LNCAP (cell line): ENCODE measurements around the gene SURF1.

Source experiments
- TF ChIP-seq, protein P1 (sequence below): fragments of 450-650 bp; IDR thresholded peaks from 2 replicates; pipeline ENCODE4 v1.5.1; 2017; ENCODE audit warnings: mild to moderate bottlenecking

SURF1 gene

DNA sequence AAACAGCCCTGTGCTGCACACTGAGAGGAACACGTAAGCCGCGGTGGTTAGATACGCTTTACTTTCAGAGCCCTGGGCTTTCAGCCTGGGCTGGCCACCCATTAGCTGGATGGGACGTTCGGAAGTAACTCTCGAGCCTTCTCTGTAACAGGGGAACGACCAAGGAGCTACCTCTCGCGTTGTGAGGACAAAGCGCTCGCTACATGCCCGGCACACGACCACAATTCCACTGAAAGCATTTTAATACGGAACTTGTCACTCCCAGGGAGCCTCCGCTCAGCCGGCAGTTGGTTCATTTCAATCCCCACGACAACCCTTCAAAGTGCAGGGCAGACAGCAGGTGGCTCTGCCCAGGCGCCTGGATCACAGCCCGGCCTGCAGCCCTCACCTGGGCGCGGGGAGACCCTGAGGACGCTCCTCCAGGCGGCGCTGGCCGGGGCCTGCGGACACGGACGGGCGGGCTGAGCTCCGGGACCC lies 368 bp downstream of the SURF1 start:
- TF ChIP-seq, protein P1, sequence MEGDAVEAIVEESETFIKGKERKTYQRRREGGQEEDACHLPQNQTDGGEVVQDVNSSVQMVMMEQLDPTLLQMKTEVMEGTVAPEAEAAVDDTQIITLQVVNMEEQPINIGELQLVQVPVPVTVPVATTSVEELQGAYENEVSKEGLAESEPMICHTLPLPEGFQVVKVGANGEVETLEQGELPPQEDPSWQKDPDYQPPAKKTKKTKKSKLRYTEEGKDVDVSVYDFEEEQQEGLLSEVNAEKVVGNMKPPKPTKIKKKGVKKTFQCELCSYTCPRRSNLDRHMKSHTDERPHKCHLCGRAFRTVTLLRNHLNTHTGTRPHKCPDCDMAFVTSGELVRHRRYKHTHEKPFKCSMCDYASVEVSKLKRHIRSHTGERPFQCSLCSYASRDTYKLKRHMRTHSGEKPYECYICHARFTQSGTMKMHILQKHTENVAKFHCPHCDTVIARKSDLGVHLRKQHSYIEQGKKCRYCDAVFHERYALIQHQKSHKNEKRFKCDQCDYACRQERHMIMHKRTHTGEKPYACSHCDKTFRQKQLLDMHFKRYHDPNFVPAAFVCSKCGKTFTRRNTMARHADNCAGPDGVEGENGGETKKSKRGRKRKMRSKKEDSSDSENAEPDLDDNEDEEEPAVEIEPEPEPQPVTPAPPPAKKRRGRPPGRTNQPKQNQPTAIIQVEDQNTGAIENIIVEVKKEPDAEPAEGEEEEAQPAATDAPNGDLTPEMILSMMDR, result no peak

DNA sequence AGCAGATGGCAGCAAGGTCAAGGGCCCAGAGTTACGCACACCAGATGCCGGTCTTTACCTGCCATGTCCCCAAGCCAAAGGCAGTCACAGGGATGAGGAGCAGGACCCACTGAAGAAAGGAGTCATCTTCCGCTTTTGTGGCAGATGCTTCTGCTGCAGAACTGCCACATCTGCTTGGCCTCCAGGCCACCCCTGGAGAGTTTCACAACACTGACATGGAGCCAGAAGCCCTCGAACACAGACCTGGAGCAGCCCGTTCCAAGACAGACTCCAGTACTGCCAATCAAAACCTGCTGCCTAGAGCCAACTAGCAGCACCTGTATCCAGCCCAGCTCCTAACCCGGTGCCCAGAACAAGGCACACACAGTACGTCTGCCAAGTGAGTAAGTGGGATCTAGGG lies 1.5 kb downstream of the SURF1 start:
- TF ChIP-seq, protein P1, result no peak

DNA sequence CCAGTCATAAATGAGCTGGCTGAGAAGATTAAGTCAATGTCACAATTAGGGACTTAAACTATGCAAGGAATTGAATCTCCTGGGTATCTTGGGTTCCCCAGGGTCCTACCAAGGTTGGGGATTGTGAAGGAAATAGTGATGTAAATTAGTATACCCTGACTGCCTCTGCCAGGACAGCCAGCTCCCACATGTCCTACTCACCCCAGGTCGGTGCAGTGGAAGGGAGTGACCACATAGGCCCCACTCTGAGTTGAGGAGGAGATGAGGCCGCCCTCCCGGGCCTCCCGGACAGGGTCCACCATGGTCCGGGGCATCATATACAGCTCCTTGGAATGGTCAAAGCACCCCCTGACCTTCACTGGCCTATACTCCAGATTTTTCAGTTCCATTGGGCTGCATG lies 2.7 kb downstream of the SURF1 start:
- TF ChIP-seq, protein P1, result no peak

DNA sequence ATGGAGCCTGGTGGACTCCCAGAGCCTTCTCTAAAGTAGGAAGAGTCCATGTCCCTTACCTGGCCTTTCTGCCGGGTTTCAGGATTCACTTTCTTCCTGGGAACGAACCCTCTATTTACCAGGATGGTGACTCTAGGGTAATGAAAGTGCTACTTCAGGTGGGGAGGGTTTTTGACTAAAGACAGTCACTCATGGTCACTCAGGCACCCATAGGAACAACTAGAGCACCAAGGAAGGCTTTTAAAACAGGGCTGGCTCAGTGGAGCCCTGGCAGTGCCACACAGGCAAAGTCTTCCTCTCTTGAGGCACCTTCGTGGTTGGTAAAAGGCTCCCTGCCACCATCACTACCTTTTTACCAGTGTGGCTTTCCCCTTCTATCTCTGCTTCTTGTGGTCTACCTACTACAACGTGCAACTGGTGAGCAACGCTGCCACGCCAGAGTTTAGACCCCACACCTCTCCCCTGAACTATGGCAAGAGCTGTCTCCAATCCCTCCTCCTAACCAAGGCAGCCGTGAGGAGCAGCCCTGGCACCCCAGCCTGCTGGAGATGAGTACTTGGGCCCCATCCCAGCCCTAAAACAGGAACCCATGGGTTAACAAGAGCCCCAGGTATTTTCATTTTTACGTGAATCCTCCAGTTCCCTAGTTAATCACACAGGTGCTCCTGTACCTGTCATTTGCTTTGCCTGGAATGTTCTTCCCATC lies 3.5 kb downstream of the SURF1 start:
- TF ChIP-seq, protein P1, result no peak

DNA sequence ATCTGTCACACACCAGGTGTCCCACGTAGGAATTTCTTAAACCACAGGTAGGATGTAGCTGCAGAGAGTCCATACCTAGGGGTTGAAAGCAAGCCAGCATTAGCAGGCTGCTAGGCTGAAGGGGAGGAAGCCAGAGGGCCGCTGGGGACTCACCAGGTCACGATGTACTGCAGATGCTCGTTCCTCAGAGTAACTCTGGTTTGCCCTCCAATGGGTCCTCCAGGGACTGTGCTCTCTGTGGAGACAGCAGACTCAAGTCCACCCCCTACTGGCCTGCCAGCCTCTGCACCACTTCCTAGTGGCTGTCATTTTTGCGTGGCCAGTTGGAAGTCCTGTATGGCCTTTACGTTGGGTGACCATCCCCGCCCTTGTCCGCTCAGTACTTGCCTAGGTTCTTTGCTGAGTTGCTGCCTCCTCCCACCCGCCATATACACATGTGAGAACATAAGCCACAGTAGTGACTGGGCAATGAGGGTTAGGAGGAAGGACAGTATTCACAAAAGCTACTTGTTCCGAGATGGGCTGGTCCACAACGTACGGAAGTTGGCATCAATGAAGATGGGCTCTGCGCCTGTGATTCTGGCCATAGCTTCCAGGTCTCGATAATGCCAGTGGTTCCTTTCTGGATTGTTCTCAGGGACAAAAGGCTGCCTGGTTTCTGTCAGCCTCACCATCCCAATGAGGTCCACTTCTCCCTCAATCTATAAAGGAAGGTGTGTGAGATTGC lies 4.2 kb downstream of the SURF1 start:
- TF ChIP-seq, protein P1, result peak; percentile 72

DNA sequence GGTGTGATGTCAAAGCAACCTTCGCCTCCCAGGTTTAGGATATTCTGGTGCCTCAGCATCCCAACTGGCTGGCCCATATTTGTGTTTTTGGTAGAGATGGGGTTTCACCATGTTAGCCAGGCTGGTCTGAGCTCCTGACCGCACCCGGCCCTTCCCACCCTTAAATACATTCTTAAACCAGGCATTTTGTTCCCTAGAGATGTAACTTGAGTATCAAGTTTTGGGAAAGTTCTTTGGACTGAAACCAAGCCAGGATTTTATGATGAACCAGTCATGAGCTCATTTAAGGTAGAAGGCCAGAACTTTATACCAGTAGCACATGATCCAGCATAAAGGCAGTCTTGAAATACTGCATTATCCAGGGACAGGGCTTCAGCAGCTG lies 4.8 kb downstream of the SURF1 start:
- TF ChIP-seq, protein P1, result no peak

DNA sequence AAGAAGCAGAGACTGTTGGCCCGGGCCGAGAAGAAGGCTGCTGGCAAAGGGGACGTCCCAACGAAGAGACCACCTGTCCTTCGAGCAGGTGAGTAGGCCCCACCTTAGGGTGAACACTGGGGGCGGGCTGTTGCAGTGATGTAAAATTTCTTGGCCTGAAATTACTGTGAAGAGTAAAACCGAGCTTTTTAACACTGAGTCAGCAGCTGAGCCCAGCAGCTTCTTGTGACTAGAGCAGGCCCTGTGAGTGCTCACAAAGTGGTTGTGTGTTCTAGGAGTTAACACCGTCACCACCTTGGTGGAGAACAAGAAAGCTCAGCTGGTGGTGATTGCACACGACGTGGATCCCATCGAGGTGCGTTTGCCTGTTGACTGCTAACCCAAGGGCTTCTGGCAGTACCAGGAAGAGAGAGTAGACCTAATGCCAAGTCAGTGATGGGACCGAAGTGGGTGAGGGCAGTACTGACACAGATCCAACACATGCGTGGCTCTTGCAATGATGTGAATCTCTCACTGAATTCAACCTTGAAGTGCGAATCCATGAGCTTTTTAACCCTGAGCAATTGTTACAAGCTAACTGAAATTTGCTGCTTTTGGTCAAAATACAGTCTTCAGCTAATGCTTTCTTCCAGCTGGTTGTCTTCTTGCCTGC lies 6.2 kb downstream of the SURF1 start:
- TF ChIP-seq, protein P1, result no peak
